Endothelial cell of umbilical vein (primary cell): Measurements from ENCODE around the gene H1-8.

Source experiments
- EZH2 ChIP-seq: IDR thresholded peaks from 2 replicates; pipeline ENCODE4 v1.6.1; 2012; ENCODE audit warnings: borderline replicate concordance, low read depth, mild to moderate bottlenecking, moderate library complexity, low read length, inconsistent platforms; ENCODE audit not compliant: severe bottlenecking
- FOS ChIP-seq: IDR thresholded peaks from 2 replicates; pipeline ENCODE4 v1.6.1; 2011; ENCODE audit warnings: mild to moderate bottlenecking, low read length, moderate library complexity, borderline replicate concordance; ENCODE audit not compliant: insufficient read depth
- JUN ChIP-seq: IDR thresholded peaks from 2 replicates; pipeline ENCODE4 v1.6.1; 2011; ENCODE audit warnings: borderline replicate concordance, low read depth; ENCODE audit not compliant: insufficient read length, insufficient read depth
- POLR2AphosphoS5 ChIP-seq: IDR thresholded peaks from 2 replicates; pipeline ENCODE4 v1.6.1; 2012; ENCODE audit warnings: low read depth, mild to moderate bottlenecking, control low read depth, low read length, moderate library complexity; ENCODE audit not compliant: insufficient read depth
- TF ChIP-seq, protein P1 (sequence below), 2 donors: IDR thresholded peaks; 1 replicate in 1 of 2; 2 replicates in 1 of 2; pipeline ENCODE4 v1.5.1; 2011; ENCODE audit warnings: low read length in 2 of 2, mild to moderate bottlenecking in 2 of 2, moderate library complexity in 2 of 2, control low read depth in 1 of 2, inconsistent platforms in 1 of 2, low read depth in 1 of 2; ENCODE audit not compliant: insufficient read depth in 1 of 2; ENCODE audit errors: extremely low read depth in 1 of 2
- TF ChIP-seq, protein P2 (sequence below): IDR thresholded peaks from 2 replicates; pipeline ENCODE4 v1.6.1; 2011; ENCODE audit not compliant: insufficient read depth, insufficient read length

DNA sequence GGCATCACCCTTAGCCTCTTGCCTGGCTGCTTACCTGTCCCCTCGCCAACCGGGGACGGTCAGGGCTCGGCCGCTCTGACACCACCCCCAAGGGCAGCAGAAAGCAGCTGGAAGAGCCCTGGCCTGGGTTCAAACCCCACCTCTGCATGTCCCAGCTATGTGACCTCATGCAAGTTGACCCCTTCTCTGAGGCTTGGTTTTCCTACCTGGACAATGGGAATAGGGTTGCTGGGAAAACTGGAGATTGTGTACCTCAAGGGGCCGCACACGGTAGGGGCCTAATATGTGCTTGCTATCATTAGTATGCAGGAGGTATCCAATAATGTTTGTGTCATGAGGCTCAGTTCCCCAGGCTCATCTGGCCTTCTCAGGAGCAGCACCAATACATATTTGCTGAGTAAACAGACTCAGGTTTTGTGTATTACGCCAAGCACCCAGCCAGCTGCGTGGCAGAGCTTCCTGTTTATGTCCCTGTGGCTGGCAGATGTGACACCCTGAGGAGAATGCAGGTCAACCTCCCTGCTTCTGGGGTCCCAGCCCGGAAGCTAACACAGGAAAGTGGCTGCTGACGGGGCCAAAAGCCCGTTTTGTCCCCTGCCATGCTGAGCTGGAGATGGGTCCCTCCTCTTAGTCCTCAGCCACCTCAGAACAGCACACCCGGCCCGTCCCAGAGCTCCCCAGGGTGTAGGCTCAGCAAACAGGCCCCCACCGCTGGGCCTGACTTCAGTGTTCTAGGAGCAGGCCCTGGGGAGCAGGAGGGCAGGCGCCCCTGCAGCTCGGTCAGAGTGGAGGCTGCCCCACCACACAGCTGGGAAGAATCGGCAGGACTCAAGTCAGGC, 33.8 kb downstream of the H1-8 start:
- TF ChIP-seq POLR2AphosphoS5 (no peak), JUN (no peak), EZH2 (no peak), FOS (no peak)
- TF ChIP-seq, protein P1, sequence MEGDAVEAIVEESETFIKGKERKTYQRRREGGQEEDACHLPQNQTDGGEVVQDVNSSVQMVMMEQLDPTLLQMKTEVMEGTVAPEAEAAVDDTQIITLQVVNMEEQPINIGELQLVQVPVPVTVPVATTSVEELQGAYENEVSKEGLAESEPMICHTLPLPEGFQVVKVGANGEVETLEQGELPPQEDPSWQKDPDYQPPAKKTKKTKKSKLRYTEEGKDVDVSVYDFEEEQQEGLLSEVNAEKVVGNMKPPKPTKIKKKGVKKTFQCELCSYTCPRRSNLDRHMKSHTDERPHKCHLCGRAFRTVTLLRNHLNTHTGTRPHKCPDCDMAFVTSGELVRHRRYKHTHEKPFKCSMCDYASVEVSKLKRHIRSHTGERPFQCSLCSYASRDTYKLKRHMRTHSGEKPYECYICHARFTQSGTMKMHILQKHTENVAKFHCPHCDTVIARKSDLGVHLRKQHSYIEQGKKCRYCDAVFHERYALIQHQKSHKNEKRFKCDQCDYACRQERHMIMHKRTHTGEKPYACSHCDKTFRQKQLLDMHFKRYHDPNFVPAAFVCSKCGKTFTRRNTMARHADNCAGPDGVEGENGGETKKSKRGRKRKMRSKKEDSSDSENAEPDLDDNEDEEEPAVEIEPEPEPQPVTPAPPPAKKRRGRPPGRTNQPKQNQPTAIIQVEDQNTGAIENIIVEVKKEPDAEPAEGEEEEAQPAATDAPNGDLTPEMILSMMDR (IDR thresholded peaks at IDR 0.05; ENCODE audit: extremely low read depth in 1 of 2, insufficient read depth in 1 of 2, low read depth in 1 of 2, low read length in 2 of 2): no peak
- TF ChIP-seq, protein P2, sequence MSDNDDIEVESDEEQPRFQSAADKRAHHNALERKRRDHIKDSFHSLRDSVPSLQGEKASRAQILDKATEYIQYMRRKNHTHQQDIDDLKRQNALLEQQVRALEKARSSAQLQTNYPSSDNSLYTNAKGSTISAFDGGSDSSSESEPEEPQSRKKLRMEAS: no peak
